Forelimb muscle (tissue), 1 donor: ENCODE results near the gene ETV7. TPM values are rescaled to one million over a fixed set of nuclear protein-coding genes. Genes with fewer than 3 reads are reported as not detected.
A peak's percentile ranks its signal among the peaks of the same experiment; 100 is the strongest.
"Not testable (repeated sequence)": the region's sequence is repeated elsewhere in the genome, so short reads cannot be mapped to it uniquely, and the experiment has no call there.

ENCODE experiments used
- DNase-seq: peaks from one replicate; pipeline ENCODE4 v3.0.0-alpha.2; 2013; ENCODE audit warnings: low read depth
- polyA plus RNA-seq: library from polyadenylated mRNA; unstranded; fragments of 120-200 nt; gene quantifications from one replicate; pipeline ENCODE4 v1.2.1, GENCODE V29; 2013; ENCODE audit not compliant: insufficient read length

ETV7 gene
- polyA plus RNA-seq: not detected

- DNase-seq: no peak
Measured at GRCh38 chr6:36387440-36388303, at the start of gene ETV7. TSS of gene ETV7 (minus strand) at chr6:36387669. CDS start at chr6:36387541, 128 bp downstream.

GRCh38 chr6:36436466-36436865 is 49.0 kb upstream of the ETV7 start:
- DNase-seq: no peak

DNA sequence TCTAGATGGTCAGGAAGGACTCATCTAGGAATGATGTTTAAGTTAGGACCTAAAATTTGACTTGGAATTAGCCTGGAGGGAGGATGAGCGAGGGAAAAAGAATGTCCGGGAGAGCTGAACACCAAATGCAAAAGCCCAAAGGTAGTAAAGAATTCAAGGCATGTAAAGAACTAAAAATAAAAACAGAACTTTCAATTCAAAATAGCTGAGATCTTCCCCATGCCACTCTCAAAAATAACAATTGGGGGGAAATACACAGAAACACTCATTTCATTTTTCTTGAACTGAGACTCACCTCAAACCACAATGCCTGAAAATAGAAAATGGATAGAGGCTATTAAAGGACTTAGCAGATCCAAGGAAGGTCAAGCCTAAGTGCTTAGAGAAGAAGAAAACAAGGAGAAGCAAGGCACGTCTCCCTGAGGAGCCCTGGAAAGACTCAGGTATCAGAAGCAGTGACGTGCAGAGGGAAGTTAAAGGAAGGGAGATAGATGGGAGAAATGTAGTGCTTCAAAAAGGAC is 44.7 kb upstream of the ETV7 start:
- DNase-seq: no peak

DNA sequence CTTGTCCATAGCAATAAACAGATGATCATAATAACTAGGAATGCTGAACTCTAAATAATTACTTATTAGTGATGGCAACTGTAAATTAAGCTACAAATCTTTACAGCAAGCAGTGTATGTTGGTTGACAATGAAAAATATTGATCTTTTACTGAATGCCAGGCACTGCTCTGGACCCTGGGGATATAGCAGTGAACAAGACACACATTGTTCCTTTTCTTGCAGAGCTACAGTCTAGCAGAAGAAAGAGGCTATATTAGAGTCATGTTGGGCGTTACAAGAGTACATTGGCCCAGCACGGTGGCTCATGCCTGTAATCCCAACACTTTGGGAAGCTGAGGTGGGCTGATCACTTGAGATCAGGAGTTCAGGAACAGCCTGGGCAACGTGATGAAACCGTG is 43.7 kb upstream of the ETV7 start:
- DNase-seq: no peak

DNA sequence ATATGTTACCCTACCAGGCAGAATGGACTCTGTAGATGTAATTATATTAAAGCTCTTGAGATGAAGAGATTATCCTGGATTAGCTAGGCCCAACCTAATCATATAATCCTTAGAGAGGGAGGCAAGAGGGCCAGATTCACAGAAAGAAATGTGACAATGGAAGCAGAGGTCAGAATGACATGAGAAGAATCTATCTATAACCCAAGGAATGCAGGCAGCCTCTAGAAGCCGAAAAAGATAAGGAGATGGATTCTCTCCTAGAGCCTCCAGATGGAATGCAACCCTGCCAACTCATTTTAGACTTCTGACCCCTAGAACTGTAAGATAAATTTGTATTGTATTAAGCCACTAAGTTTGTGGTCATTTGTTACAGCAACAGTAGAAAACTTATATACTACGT is 42.9 kb upstream of the ETV7 start:
- no peak for DNase-seq

DNA sequence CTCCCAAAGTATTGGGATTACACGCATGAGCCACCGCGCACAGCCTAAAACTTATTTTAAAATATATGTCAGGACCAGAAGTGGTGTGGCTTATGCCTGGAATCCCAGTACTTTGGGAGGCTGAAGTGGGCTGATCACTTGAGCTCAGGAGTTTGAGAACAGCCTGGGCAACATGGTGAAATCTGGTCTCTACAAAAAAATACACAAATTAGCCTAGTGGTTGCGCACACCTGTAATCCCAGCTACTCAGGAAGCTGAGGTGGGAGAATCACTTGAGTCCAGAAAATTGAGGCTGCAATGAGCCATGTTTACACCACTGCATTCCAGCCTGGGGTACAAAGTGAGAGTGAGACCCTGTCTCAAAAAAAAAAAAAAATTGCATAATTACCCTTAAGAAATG is 41.4 kb upstream of the ETV7 start:
- no peak for DNase-seq

DNA sequence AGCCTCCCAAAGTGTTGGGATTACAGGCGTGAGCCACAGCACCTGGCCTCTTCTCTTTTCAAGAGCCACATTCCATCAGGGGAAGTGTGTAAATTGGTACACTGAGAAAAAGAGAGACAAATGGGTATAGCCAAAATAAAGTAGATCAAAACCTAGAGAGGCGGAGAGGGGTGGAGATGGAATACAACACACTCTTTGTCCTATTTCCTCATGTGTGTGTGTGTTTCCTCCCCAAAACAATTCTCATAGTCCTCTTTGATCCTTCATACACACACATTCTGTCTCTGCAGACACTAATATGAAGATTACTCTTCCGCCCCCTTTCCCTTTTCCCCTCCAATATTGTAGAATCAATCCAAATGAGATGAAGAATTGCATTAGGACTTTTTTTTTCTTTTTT is 39.2 kb upstream of the ETV7 start:
- no peak for DNase-seq

- peak; percentile 93 for DNase-seq
Measured at GRCh38 chr6:36423101-36423824, 35.8 kb upstream of the ETV7 start.

GRCh38 chr6:36422714-36423100 is 35.2 kb upstream of the ETV7 start:
- DNase-seq: no peak

DNA sequence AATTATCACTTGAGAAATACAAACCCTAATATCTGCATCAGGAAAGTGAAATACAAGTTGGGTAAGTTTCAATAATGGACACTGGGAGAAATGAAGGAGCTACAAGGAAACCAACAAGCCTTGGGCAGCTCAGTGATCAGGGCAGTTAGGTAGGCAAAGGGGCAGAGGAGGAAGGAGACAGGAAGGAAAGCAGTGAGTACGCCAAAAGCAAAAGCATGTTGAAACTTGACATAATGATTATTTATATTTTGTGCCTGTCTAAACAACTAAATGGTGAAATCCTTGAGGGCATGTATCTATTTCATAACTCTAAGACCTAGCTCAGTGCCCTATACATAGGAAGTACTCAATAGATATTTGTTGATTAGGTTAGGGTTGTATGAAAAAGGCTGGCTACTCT is 31.8 kb upstream of the ETV7 start:
- DNase-seq: no peak

GRCh38 chr6:36418558-36418957 is 31.1 kb upstream of the ETV7 start:
- no peak for DNase-seq

GRCh38 chr6:36414481-36414880 is 27.0 kb upstream of the ETV7 start:
- DNase-seq: no peak

DNA sequence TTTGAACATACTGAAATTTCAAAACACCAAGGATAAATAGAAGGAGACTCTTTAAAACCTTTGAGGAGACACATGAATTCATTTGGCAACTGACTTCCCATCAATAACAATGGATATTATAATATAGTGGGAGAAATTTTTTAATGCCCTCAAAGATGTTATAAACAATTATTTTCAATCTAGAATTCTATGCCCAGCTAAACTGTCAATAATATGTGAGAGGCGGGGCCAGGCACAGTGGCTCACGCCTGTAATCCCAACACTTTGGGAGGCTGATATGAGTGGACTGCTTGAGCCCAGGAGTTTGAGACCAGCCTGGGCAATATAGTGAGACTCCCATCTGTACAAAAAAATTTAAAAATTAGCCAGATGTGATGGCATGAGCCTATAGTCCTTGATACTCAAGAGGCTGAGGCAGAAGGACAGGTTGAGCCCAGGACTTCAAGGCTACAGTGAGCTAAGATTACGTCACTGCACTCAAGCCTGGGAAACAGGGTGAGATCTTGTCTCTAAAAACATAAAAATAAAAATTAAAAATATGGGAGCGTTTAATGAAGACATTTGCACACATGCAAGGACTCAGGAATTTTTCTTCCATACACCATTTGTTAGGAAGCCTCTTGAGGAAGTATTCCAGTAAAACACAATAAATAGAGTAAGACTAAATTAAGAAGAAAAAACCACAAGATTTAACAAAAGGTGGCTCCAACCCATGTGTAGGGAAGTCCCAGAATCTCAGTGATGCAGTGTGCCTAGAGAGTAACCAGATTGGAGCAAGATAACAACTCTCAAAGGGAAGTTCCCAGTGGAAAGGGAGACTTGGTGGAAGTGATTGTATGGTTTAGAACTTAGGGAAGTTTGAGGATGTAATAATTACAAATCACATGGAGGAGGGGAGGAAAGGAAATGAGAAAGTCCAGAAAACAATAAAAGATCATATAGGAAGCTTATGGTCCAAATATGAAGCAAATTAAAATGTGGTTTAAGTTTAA is 26.3 kb upstream of the ETV7 start:
- no peak for DNase-seq

- DNase-seq: not testable (repeated sequence)
Measured at GRCh38 chr6:36409718-36410117, 22.2 kb upstream of the ETV7 start.

- DNase-seq: no peak
Measured at GRCh38 chr6:36404164-36404563, 16.7 kb upstream of the ETV7 start.

- no peak for DNase-seq
Measured at GRCh38 chr6:36402481-36402880, 15.0 kb upstream of the ETV7 start.

DNA sequence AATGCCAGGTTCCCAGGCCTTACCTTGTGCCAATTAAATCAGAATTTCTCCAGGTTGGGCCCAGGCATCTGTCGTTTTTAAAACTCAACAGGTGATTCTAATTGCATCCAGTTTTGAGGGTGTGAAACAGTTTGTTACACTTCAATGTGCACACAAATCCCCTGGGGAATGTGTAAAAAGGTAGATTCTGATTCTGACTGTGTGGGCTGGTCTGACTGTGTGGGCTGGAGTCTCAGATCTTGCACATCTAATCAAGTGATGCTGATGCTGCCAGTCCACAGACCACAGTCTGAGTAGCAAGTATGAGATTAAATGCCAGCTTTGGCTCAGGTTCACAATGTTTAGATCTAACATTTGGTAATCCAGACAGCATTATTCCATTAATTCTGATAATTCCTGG is 12.5 kb upstream of the ETV7 start:
- no peak for DNase-seq

- DNase-seq: no peak
Measured at GRCh38 chr6:36392621-36393020, 5.2 kb upstream of the ETV7 start.

- DNase-seq: no peak
Measured at GRCh38 chr6:36389353-36389752, 1.9 kb upstream of the ETV7 start.

- peak; percentile 19 for DNase-seq
Measured at GRCh38 chr6:36386495-36387439, 702 bp downstream of the ETV7 start.
